Panc1 (cell line): ENCODE measurements around the gene CMTM3.

Experiments
- TCF7L2 ChIP-seq: IDR thresholded peaks from 2 replicates; pipeline ENCODE4 v1.6.1; 2011; ENCODE audit warnings: mild to moderate bottlenecking, low read depth, low read length, inconsistent platforms
- TF ChIP-seq, protein P1 (sequence below): fragments of 450-650 bp; IDR thresholded peaks from 2 replicates; pipeline ENCODE4 v1.5.1; 2017; ENCODE audit warnings: mild to moderate bottlenecking
- TF ChIP-seq, protein P2 (sequence below), 2 experiments: IDR thresholded peaks; 2 replicates each; pipeline ENCODE4 v1.6.1; 2011 to 2012; ENCODE audit warnings: low read depth in 2 of 2, control low read depth in 1 of 2, low read length in 1 of 2, mild to moderate bottlenecking in 1 of 2, moderate library complexity in 1 of 2; ENCODE audit not compliant: insufficient read depth in 1 of 2

DNA sequence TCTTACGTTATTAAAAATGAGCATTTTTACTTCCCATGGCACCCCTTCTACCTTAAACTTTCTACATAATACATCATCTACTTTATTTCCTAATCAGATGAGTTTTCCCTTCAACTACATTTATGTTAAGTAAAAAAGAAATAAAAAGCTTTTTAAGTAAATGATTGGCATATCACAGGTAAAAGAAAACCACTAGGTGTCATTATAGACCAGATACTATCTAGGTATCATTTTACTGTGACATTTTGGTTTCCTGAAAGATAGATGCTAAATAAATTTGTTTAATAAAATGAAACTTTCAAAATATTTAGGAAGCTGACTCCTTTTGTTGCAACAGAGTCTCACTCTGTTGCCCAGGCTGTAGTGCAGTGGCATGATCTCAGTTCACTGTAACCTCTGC is 42.1 kb upstream of the CMTM3 start:
- TF ChIP-seq, protein P1, sequence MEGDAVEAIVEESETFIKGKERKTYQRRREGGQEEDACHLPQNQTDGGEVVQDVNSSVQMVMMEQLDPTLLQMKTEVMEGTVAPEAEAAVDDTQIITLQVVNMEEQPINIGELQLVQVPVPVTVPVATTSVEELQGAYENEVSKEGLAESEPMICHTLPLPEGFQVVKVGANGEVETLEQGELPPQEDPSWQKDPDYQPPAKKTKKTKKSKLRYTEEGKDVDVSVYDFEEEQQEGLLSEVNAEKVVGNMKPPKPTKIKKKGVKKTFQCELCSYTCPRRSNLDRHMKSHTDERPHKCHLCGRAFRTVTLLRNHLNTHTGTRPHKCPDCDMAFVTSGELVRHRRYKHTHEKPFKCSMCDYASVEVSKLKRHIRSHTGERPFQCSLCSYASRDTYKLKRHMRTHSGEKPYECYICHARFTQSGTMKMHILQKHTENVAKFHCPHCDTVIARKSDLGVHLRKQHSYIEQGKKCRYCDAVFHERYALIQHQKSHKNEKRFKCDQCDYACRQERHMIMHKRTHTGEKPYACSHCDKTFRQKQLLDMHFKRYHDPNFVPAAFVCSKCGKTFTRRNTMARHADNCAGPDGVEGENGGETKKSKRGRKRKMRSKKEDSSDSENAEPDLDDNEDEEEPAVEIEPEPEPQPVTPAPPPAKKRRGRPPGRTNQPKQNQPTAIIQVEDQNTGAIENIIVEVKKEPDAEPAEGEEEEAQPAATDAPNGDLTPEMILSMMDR: peak; percentile 7; the same call in 1 of the 2 replicates
- TF ChIP-seq, protein P2, sequence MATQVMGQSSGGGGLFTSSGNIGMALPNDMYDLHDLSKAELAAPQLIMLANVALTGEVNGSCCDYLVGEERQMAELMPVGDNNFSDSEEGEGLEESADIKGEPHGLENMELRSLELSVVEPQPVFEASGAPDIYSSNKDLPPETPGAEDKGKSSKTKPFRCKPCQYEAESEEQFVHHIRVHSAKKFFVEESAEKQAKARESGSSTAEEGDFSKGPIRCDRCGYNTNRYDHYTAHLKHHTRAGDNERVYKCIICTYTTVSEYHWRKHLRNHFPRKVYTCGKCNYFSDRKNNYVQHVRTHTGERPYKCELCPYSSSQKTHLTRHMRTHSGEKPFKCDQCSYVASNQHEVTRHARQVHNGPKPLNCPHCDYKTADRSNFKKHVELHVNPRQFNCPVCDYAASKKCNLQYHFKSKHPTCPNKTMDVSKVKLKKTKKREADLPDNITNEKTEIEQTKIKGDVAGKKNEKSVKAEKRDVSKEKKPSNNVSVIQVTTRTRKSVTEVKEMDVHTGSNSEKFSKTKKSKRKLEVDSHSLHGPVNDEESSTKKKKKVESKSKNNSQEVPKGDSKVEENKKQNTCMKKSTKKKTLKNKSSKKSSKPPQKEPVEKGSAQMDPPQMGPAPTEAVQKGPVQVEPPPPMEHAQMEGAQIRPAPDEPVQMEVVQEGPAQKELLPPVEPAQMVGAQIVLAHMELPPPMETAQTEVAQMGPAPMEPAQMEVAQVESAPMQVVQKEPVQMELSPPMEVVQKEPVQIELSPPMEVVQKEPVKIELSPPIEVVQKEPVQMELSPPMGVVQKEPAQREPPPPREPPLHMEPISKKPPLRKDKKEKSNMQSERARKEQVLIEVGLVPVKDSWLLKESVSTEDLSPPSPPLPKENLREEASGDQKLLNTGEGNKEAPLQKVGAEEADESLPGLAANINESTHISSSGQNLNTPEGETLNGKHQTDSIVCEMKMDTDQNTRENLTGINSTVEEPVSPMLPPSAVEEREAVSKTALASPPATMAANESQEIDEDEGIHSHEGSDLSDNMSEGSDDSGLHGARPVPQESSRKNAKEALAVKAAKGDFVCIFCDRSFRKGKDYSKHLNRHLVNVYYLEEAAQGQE (IDR thresholded peaks at IDR 0.05; ENCODE audit: insufficient read depth in 1 of 2, low read depth in 2 of 2, low read length in 1 of 2): no peak
- no peak for TF ChIP-seq TCF7L2
